Stomach (tissue), 4 donors: ENCODE measurements around the gene KRTAP10-12.

Source experiments
- CTCF ChIP-seq, 7 experiments: fragments of 450-650 bp in 4 of 7; fragments of 200-600 bp in 3 of 7; sonication (generic) in 3 of 7; IDR thresholded peaks; one replicate each; pipeline ENCODE4 v1.5.1; 2016 to 2019; ENCODE audit warnings: antibody characterized with exemption in 7 of 7, control low read depth in 2 of 7, mild to moderate bottlenecking in 1 of 7
- EP300 ChIP-seq: sonication (generic); formaldehyde crosslinking; IDR thresholded peaks from one replicate; pipeline ENCODE4 v1.6.1; 2017; ENCODE audit warnings: antibody characterized with exemption
- POLR2A ChIP-seq, 4 donors: fragments of 450-650 bp; IDR thresholded peaks; one replicate each; pipeline ENCODE4 v1.6.1; 2016; ENCODE audit warnings: antibody characterized with exemption in 4 of 4, control low read depth in 2 of 4, mild to moderate bottlenecking in 1 of 4, moderate library complexity in 1 of 4
- POLR2AphosphoS5 ChIP-seq, 3 donors: sonication (generic); formaldehyde crosslinking; IDR thresholded peaks; one replicate each; pipeline ENCODE4 v1.6.1; 2016; ENCODE audit warnings: antibody characterized with exemption in 3 of 3

DNA sequence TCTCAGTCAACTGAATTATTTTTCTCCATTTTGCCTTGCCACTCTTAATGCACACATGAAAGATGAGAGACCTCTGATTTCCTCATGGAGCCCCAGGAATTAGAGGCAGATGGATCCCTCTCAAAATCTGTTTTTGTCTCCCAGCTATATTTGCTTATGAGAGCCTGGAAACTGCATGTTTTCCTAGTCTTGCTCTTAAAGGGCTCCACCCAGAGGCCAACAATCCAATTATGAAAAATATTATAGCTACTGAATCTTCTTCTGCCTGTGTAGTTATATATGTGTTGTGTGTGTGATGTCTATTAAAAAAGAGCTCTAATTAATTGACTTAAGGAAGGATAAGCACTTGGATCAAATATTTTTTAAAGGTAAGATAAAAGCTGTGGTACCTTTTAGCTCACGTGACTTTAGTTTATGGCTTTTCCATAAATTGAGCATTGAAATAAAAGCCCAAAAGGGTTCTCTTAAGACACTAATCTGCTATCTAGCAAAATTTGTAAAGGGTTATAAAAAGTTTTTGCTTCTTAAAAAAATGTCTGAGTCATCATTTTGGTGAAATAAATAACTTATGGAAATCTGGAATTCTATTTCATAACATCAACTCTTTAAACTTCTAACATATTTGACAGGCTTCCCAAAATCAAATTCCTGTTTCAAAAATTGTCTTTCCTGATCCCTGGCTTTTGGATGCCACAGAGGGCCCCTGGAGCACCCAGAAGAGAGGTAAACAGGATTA, 45.6 kb downstream of the KRTAP10-12 start:
- TF ChIP-seq CTCF (IDR thresholded peaks at IDR 0.05) (no peak), POLR2A (IDR thresholded peaks at IDR 0.05) (no peak), EP300 (no peak), POLR2AphosphoS5 (IDR thresholded peaks at IDR 0.05) (no peak)
